HL-60 (cell line): ENCODE results near the gene GTF2E1.

Source experiments
- CTCF ChIP-seq: IDR thresholded peaks from one replicate; pipeline ENCODE4 v1.5.1; 2011; ENCODE audit warnings: low read length, control low read depth, inconsistent platforms; ENCODE audit not compliant: insufficient read depth
- POLR2AphosphoS5 ChIP-seq: IDR thresholded peaks from 2 replicates; pipeline ENCODE4 v1.6.1; 2012; ENCODE audit warnings: low read depth
- REST ChIP-seq: IDR thresholded peaks from 2 replicates; pipeline ENCODE4 v1.6.1; 2012; ENCODE audit warnings: low read depth; ENCODE audit not compliant: insufficient replicate concordance

GRCh38 chr3:120765830-120766493, 23.4 kb downstream of the GTF2E1 start:
- no peak for TF ChIP-seq POLR2AphosphoS5
- no peak for TF ChIP-seq CTCF
- no peak for TF ChIP-seq REST
